Neural progenitor cell (in vitro differentiated cells): ENCODE measurements around the gene GRN.

Source experiments
- CTCF ChIP-seq: fragments of 200-600 bp; sonication (generic); IDR thresholded peaks from 2 replicates; pipeline ENCODE4 v1.5.1; 2017; ENCODE audit warnings: antibody characterized with exemption, mild to moderate bottlenecking
- EZH2 ChIP-seq: fragments of 200-600 bp; sonication (generic); IDR thresholded peaks from 2 replicates; pipeline ENCODE4 v1.6.1; 2017; ENCODE audit warnings: antibody characterized with exemption, mild to moderate bottlenecking, moderate library complexity

GRCh38 chr17:44378171-44378705 lies 33.1 kb downstream of the GRN start:
- TF ChIP-seq CTCF = no peak
- no peak for TF ChIP-seq EZH2
